HG03135 (cell line): ENCODE data around the gene TM9SF1.

Source experiments
- ATAC-seq: cut with Tn5 transposase; IDR thresholded peaks from one replicate; pipeline ENCODE4 v1.9.1; 2021; ENCODE audit warnings: mild to moderate bottlenecking, moderate library complexity; ENCODE audit not compliant: unreplicated experiment

The TM9SF1 gene

GRCh38 chr14:24179961-24180796 lies 15.1 kb downstream of the TM9SF1 start:
- ATAC-seq = no peak

GRCh38 chr14:24179294-24179960 lies 15.8 kb downstream of the TM9SF1 start:
- no peak for ATAC-seq

GRCh38 chr14:24178399-24179178 lies 16.7 kb downstream of the TM9SF1 start:
- no peak for ATAC-seq

GRCh38 chr14:24177891-24178290 lies 17.4 kb downstream of the TM9SF1 start:
- ATAC-seq = no peak

- ATAC-seq = no peak
Observed at GRCh38 chr14:24177041-24177825, 18.0 kb downstream of the TM9SF1 start.

- ATAC-seq = no peak
Observed at GRCh38 chr14:24176599-24176998, 18.6 kb downstream of the TM9SF1 start.

GRCh38 chr14:24172871-24173281 lies 22.4 kb downstream of the TM9SF1 start:
- no peak for ATAC-seq

- ATAC-seq = no peak
Observed at GRCh38 chr14:24172261-24172860, 22.9 kb downstream of the TM9SF1 start.

GRCh38 chr14:24171422-24172260 lies 23.6 kb downstream of the TM9SF1 start, which contains the start of gene REC8:
Gene REC8 (plus strand): TSS chr14:24172080. CDS start chr14:24172553, 473 bp downstream.
- peak; percentile 85 for ATAC-seq

GRCh38 chr14:24167469-24168114 lies 27.6 kb downstream of the TM9SF1 start:
- ATAC-seq = no peak

GRCh38 chr14:24165785-24166184 lies 29.5 kb downstream of the TM9SF1 start:
- ATAC-seq = no peak

GRCh38 chr14:24164518-24164991 lies 30.7 kb downstream of the TM9SF1 start:
- no peak for ATAC-seq

GRCh38 chr14:24162093-24162492 lies 33.1 kb downstream of the TM9SF1 start:
- no peak for ATAC-seq

GRCh38 chr14:24160850-24161804 lies 34.1 kb downstream of the TM9SF1 start, which contains the start of gene IRF9:
Gene IRF9 (plus strand): TSS chr14:24161265. CDS start chr14:24162145, 880 bp downstream.
- peak; percentile 78 for ATAC-seq

- ATAC-seq = peak; percentile 6
Observed at GRCh38 chr14:24160499-24160849, 34.8 kb downstream of the TM9SF1 start.

GRCh38 chr14:24159777-24160498 lies 35.3 kb downstream of the TM9SF1 start:
- ATAC-seq = no peak

- no peak for ATAC-seq
Observed at GRCh38 chr14:24157331-24157730, 37.9 kb downstream of the TM9SF1 start.
